Spleen (tissue), 11 donors: ENCODE results near the gene ATP1A3. TPM values are rescaled to one million over a fixed set of nuclear protein-coding genes. Genes with fewer than 3 reads are reported as not detected.

Source experiments
- DNase-seq: peaks from one replicate; pipeline ENCODE4 v3.0.0-alpha.2; 2020
- H3K27ac ChIP-seq, 8 donors: fragments of 200-600 bp; sonication (generic) in 7 of 8; 1 replicate in 4 of 8; 2 replicates in 4 of 8; pipeline versions ENCODE4 v1.5.0 to v1.8.0; 2016 to 2021; ENCODE audit warnings: inconsistent platforms in 4 of 8, mild to moderate bottlenecking in 4 of 8, moderate library complexity in 1 of 8
- H3K27me3 ChIP-seq, 7 donors: fragments of 200-600 bp; sonication (generic) in 6 of 7; replicated peaks in 1 of 7; 1 replicate in 4 of 7; 2 replicates in 3 of 7; pipeline versions ENCODE4 v1.5.0 to v1.8.0; 2016 to 2021; ENCODE audit warnings: inconsistent platforms in 3 of 7, mild to moderate bottlenecking in 1 of 7
- H3K36me3 ChIP-seq, 6 donors: fragments of 200-600 bp; sonication (generic) in 5 of 6; 1 replicate in 4 of 6; 2 replicates in 2 of 6; pipeline versions ENCODE4 v1.5.0 to v1.8.0; 2016 to 2021; ENCODE audit warnings: inconsistent platforms in 2 of 6
- H3K4me1 ChIP-seq, 6 donors: fragments of 200-600 bp; sonication (generic) in 5 of 6; 1 replicate in 3 of 6; 2 replicates in 3 of 6; pipeline versions ENCODE4 v1.5.0 to v1.8.0; 2016 to 2021; ENCODE audit warnings: inconsistent platforms in 3 of 6
- H3K4me3 ChIP-seq, 8 donors: fragments of 200-600 bp; sonication (generic) in 7 of 8; 1 replicate in 4 of 8; 2 replicates in 4 of 8; pipeline versions ENCODE4 v1.5.0 to v1.8.0; 2016 to 2021; ENCODE audit warnings: inconsistent platforms in 4 of 8, mild to moderate bottlenecking in 4 of 8, moderate library complexity in 2 of 8
- H3K9me3 ChIP-seq, 8 donors: fragments of 200-600 bp; sonication (generic) in 7 of 8; 1 replicate in 4 of 8; 2 replicates in 4 of 8; pipeline versions ENCODE4 v1.5.0 to v1.8.0; 2016 to 2021; ENCODE audit warnings: inconsistent platforms in 4 of 8
- POLR2A ChIP-seq, 3 donors: fragments of 450-650 bp; IDR thresholded peaks; one replicate each; pipeline ENCODE4 v1.5.1; 2017; ENCODE audit warnings: antibody characterized with exemption in 3 of 3, mild to moderate bottlenecking in 1 of 3
- POLR2AphosphoS5 ChIP-seq, 3 donors: sonication (generic); formaldehyde crosslinking; IDR thresholded peaks; one replicate each; pipeline ENCODE4 v1.5.1; 2017; ENCODE audit warnings: antibody characterized with exemption in 3 of 3
- WGBS, 5 donors: extraction: QIAGEN DNeasy Blood & Tissue Kit in 3 of 5; methylation state at CpG; one replicate each; pipeline versions ENCODE4 v1.1.5 to v1.1.7; 2013 to 2018; 5-methylcytosine and 5-hydroxymethylcytosine counted together
- intact Hi-C: fragments of 100-400 bp; cut with DNase I; formaldehyde crosslinking; loops from one replicate; pipeline ENCODE4 v1.15.0; 2023; ENCODE audit warnings: low total_unique reads
- polyA plus RNA-seq, 3 donors: library from polyadenylated mRNA; stranded (reverse); fragments of 200-250 nt; gene quantifications; one replicate each; pipeline ENCODE4 v1.2.1, GENCODE V29; 2013
- total RNA-seq, 7 donors: library from RNA; depleted of rRNA in 3 of 7; stranded (reverse); fragments of >200 nt in 3 of 7; fragmentation: NEBNext Ultra II Directional in 4 of 7; extraction: Animal tissue kit (Norgen Biotek cat#: 25700) in 4 of 7; gene quantifications; one replicate each; pipeline versions ENCODE4 v1.1.0 to v1.2.1, GENCODE V29; 2016 to 2021
- TF ChIP-seq, protein P1 (sequence below), 11 experiments: fragments of 200-600 bp in 7 of 11; fragments of 450-650 bp in 4 of 11; sonication (generic) in 4 of 11; IDR thresholded peaks in 8 of 11; conservative IDR thresholded peaks in 3 of 11; 1 replicate in 7 of 11; 2 replicates in 4 of 11; pipeline versions ENCODE4 v1.4.0 to v1.8.0; 2016 to 2021; ENCODE audit warnings: antibody characterized with exemption in 11 of 11, inconsistent platforms in 4 of 11, mild to moderate bottlenecking in 1 of 11
- donor health status: healthy with polysubstance abuse.
- donor health status: DM: no; HTN: no; CAD: no; lungs with moderate emphysema.
- donor health status: DM: no; HTN: no; CAD: no.
- donor health status: Bipolar disorder and iron deficiency.
- donor health status: healthy.
- donor health status: DM: no; HTN: no; CAD: no.
- donor health status: DM: yes; HTN: yes; CAD: no.

Gene ATP1A3
- total and polyA plus RNA-seq, 10 donors = 0.39 to 2.2 (median 1.2) TPM

- DNase-seq = no peak
- H3K27ac ChIP-seq = no peak overlapping the region
- H3K4me3 ChIP-seq = no peak overlapping the region
- intact Hi-C loops = no loop called here
- H3K4me1 ChIP-seq = peaks cover 0 to 12% (median 0%) of the 10 kb centered on the region in 6 donors
- TF ChIP-seq POLR2A (IDR thresholded peaks at IDR 0.05) (no peak), POLR2AphosphoS5 (IDR thresholded peaks at IDR 0.05) (no peak)
- TF ChIP-seq, protein P1, sequence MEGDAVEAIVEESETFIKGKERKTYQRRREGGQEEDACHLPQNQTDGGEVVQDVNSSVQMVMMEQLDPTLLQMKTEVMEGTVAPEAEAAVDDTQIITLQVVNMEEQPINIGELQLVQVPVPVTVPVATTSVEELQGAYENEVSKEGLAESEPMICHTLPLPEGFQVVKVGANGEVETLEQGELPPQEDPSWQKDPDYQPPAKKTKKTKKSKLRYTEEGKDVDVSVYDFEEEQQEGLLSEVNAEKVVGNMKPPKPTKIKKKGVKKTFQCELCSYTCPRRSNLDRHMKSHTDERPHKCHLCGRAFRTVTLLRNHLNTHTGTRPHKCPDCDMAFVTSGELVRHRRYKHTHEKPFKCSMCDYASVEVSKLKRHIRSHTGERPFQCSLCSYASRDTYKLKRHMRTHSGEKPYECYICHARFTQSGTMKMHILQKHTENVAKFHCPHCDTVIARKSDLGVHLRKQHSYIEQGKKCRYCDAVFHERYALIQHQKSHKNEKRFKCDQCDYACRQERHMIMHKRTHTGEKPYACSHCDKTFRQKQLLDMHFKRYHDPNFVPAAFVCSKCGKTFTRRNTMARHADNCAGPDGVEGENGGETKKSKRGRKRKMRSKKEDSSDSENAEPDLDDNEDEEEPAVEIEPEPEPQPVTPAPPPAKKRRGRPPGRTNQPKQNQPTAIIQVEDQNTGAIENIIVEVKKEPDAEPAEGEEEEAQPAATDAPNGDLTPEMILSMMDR (IDR thresholded peaks at IDR 0.05 in 8 of 11, conservative IDR thresholded peaks at IDR 0.05 in 3 of 11) = no peak
- WGBS, 5 donors = 59 to 86% (median 70%) methylated on average over 5 of the region's 5 CpGs
- H3K9me3 ChIP-seq = no peaks in the 10 kb centered on the region
- peaks cover 0 to 1% (median 0%) of the 10 kb centered on the region in 7 donors for H3K27me3 ChIP-seq
- H3K36me3 ChIP-seq = no peaks in the 10 kb centered on the region
Measured at GRCh38 chr19:42032431-42032830, 38.4 kb upstream of the ATP1A3 start.

GRCh38 chr19:42030645-42031440, 36.8 kb upstream of the ATP1A3 start:
- no peak overlapping the region for H3K4me3 ChIP-seq
- WGBS, 5 donors = 64 to 90% (median 80%) methylated on average over 5 to 7 of the region's 7 CpGs
- no peaks in the 10 kb centered on the region for H3K9me3 ChIP-seq
- intact Hi-C loops = no loop called here
- no peaks in the 10 kb centered on the region for H3K36me3 ChIP-seq
- H3K27ac ChIP-seq = no peak overlapping the region
- peaks cover 0 to 12% (median 0%) of the 10 kb centered on the region in 6 donors for H3K4me1 ChIP-seq
- no peak for TF ChIP-seq POLR2AphosphoS5 (IDR thresholded peaks at IDR 0.05)
- no peak for TF ChIP-seq POLR2A (IDR thresholded peaks at IDR 0.05)
- TF ChIP-seq, protein P1 (IDR thresholded peaks at IDR 0.05 in 8 of 11, conservative IDR thresholded peaks at IDR 0.05 in 3 of 11) = no peak
- no peak for DNase-seq
- H3K27me3 ChIP-seq = peaks cover 0 to 3% (median 0%) of the 10 kb centered on the region in 7 donors

- no peak overlapping the region for H3K27ac ChIP-seq
- H3K9me3 ChIP-seq = no peaks in the 10 kb centered on the region
- intact Hi-C loops = no loop called here
- DNase-seq = no peak
- peaks cover 0 to 10% (median 0%) of the 10 kb centered on the region in 6 donors for H3K4me1 ChIP-seq
- no peak overlapping the region for H3K4me3 ChIP-seq
- 66 to 77% (median 72%) methylated on average over 7 to 8 of the region's 8 CpGs for WGBS, 5 donors
- H3K36me3 ChIP-seq = no peaks in the 10 kb centered on the region
- H3K27me3 ChIP-seq = peaks cover 0 to 14% (median 0%) of the 10 kb centered on the region in 7 donors
- TF ChIP-seq POLR2A (IDR thresholded peaks at IDR 0.05) = no peak
- TF ChIP-seq, protein P1 (IDR thresholded peaks at IDR 0.05 in 8 of 11, conservative IDR thresholded peaks at IDR 0.05 in 3 of 11) = peak in 4 of 11 experiments; percentile 15 to 39 (median 30)
- TF ChIP-seq POLR2AphosphoS5 (IDR thresholded peaks at IDR 0.05) = no peak
Measured at GRCh38 chr19:42028304-42029216, 34.5 kb upstream of the ATP1A3 start.
